Myocyte (in vitro differentiated cells): ENCODE data around the gene CDCP2. TPM values are rescaled to one million over a fixed set of nuclear protein-coding genes. Genes with fewer than 3 reads are reported as not detected.

ENCODE experiments used
- DNase-seq: peaks from one replicate; pipeline ENCODE4 v3.0.0-alpha.2; 2012; ENCODE audit warnings: low read depth
- total RNA-seq: library from RNA; depleted of rRNA; stranded (reverse); fragments of >200 nt; gene quantifications from 2 replicates; pipeline ENCODE4 v1.2.3, GENCODE V29; 2014

Gene CDCP2
- total RNA-seq, 1 donor from 2014 or later = not detected

DNA sequence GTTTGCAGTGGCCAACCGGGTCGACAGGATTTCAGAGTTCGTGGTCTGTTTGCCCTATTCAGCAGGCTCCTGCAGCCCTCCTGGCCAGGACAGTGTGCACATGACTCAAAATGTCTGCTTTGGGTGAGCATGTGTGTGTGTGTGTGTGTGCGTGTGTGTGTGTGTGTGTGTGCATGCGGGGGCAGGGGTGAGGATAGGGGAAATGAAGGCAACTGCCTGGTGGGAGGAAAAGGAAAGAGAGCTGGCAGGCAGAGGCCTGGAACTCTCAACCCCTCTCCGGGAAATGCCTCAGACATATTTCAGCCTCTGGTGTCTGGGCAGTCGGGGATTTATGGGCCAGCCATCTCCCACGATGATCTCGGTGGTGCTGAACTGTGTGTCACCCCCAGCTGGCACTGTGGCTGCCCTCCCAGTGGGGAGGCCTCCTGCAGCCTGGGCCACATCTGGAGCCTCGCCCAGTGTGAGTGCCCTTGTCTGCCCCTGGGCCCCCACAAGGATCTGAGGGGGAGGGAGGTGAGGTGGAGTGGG lies 15.2 kb downstream of the CDCP2 start:
- DNase-seq = peak; percentile 64

DNA sequence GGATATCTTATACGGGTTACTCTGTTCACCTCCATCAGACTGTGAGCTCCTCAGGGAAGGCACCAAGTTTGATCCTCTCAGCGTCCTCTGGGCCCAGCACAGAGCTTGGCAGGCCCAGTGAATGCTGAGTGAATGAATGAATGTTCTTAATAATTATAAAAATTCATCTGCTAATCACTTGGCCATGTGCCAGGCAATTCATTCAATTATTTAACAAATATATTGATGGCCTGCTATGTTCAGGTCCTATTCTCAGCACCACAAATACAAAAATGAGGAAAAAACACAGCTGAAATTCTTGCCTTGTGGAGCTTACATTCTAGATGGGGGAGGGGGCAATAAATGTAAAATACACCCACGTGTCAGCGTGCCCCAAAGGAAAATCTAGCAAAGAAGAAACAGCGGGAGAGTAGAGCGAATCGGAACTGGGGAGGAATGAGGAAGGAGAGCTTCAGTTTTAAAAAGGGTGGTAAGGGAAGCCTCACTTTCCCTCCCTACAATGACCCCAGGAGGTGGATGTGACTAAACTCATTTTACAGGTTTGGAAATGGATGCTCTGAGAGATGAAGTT lies 15.8 kb downstream of the CDCP2 start:
- DNase-seq = no peak

GRCh38 chr1:54136269-54136896 lies 16.4 kb downstream of the CDCP2 start:
- DNase-seq = no peak

GRCh38 chr1:54135436-54136120 lies 17.2 kb downstream of the CDCP2 start:
- peak; percentile 43 for DNase-seq

GRCh38 chr1:54134295-54134694 lies 18.5 kb downstream of the CDCP2 start:
- DNase-seq = no peak

DNA sequence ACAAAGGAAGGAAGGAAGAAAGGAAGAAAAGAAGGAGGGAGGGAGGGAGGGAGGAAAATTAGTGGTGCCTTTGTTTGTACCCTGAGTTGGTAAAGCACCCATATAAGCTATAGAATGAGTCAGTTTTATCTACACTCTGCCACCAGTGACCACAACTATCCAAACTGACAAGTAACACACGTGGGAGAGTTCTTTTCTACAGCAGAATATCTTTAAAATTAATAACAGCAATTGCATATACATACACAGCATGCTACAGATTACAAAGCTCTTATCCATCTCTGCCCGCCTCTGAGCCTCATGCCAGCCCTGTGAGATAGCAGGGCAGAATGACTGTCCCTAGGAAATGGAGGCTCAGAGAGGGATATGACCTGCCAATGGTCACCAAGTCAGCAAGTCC lies 20.3 kb downstream of the CDCP2 start:
- DNase-seq = no peak

- no peak for DNase-seq
Observed at GRCh38 chr1:54131419-54131818, 21.4 kb downstream of the CDCP2 start.

GRCh38 chr1:54129858-54130257 lies 22.9 kb downstream of the CDCP2 start:
- DNase-seq = no peak

DNA sequence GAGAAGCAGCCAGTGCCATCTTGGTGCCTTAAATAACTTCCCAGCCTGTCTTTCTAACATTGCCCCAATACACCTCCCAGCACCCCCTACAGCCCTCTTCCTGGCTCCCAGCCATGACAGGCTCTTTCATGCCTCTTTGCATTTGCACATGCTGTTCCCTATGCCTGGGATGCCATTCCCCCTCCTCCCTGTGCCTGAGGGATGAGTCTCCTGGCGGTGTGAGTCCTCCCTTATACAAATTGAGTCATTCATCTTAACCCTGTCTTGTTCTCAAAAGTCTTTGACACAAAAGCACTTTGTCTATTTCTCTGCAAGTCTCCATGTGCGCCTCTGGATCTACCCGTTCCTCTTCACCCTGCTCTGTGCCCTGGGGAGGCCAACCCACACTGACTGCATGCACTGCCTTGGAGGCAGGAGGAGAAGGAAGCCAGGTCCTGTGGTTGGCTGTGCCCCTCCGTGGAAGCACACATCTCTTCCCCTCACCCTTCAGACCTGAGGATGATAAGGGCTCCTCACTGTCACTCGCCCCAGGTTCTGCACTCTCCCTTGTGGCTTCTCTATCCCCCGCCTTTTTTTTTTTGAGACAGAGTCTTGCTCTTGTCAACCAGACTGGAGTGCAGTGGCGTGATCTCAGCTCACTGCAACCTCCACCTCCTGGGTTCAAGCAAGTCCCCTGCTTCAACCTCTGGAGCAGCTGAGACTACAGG lies 25.1 kb downstream of the CDCP2 start:
- DNase-seq = no peak

- no peak for DNase-seq
Observed at GRCh38 chr1:54126271-54126815, 26.5 kb downstream of the CDCP2 start.

DNA sequence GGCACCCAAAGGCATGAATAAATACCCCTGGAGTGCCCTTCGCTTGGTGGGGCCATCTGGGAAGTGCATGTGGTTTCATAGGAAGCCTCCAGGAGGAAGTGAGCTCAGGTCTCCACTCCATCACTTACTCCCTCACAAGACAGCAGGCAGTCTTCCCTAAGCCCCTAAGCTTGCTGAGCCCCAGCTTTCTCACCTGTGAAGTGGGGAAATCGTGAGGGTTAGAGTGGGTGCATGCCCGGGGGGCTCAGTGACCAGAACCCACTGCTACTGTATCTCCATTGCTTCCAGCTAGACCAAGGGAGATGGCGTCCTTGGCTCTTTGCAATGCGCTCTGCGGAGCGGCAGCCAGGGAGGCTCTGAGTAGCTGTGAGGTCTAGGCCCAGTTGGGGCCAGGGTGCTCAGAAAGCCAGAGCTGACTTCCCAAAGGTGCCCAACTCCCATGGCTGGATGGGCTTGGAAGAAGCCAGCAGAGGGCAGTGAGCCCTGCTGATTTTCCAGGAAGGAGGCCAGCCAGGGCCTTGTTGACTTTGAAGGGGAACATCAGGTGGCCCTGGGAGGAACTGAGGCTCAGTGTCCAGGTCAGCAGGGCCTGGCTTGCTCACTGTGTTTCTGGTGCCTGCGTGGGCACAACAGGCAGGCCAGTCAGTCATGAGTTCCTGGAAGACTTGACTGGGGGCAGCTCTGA lies 27.3 kb downstream of the CDCP2 start:
- peak; percentile 83 for DNase-seq

GRCh38 chr1:54124906-54125305 lies 27.9 kb downstream of the CDCP2 start:
- no peak for DNase-seq

GRCh38 chr1:54124472-54124871 lies 28.3 kb downstream of the CDCP2 start:
- no peak for DNase-seq

DNA sequence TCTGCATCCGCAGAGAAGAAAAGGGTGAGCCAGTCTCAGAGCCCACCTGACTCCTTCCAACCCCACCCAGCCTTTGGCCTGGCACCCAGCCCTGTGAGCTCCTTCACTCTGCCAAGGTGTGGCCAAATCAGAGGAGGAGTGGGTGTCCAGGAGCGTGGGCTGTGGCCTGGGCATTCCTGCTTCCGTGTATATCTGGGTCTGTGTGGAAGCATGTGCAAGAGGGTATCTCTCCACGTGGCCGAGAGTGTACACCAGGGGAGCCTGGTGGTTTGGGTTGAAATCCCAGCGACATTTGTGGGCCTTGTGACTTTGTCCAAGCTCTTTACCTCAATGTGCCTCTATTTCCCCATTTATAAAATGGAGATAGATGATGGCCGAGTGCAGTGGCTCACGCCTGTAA lies 29.8 kb downstream of the CDCP2 start:
- no peak for DNase-seq

DNA sequence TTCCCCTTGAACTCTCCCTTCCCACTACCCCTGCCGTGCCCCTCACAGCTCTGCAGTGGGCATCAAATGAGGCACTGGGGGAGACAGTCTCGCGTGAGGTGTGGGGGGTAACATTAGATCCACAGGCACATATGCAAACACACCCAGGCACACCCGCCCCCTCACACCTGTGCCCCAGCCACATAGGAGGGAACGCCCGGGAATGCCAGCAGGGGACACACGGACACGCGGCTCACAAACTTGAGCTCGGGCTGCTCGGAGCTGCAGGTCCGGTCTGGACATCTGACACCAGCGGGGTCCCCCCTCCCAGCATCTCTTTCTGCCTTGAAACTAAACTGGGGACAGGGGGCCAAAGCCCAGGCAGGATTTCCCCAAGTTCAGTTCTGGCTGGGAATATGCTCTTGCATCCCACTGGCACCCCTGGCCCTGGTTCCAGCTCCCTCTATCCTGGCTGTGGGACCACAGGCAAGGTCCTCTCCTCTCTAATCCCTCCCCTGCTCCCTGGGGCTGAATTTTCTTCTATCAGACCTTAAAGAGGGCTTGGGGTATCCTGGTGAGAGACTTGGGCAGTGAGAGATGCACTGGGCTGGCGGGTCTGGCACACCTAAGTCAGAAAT lies 30.6 kb downstream of the CDCP2 start:
- no peak for DNase-seq

- peak; percentile 77 for DNase-seq
Observed at GRCh38 chr1:54121482-54122134, 31.2 kb downstream of the CDCP2 start.

DNA sequence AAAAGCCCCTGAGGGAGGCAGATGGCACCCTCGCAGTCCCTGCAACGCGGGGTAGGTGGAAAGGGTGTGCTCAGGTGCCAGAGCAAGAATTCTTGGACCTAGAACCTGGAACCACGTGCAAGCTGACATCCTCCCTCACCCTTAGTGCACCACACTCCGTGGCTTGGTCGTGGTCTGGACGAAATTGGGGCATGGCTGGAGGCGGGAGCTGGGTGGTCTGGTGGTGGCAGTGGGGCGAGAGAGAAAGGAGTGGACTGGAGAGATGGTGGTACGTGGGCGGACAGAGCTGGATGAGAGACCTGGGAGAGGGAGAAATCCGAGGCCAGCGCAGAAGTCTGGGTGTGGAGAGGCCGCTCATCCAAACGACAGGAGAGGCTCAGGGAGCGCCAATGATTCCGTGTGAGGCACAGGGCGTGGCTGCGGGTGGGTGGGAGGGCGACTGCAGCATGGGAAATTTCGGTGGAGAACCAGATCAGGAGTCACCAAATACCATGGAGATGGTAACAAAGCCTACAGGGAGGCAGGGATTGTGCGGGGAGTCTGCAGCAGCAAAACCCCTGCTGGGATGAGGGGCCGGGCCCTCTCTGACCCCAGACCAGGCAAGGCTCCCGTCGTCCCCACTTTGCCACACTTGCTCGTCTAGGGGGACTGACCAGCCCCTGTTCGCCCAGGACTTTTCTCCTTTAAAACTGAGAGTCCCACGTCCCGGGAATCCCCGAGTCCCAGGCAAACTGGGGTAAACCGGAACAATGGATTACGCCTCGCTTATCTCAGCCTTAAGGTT lies 31.9 kb downstream of the CDCP2 start:
- DNase-seq = no peak

DNA sequence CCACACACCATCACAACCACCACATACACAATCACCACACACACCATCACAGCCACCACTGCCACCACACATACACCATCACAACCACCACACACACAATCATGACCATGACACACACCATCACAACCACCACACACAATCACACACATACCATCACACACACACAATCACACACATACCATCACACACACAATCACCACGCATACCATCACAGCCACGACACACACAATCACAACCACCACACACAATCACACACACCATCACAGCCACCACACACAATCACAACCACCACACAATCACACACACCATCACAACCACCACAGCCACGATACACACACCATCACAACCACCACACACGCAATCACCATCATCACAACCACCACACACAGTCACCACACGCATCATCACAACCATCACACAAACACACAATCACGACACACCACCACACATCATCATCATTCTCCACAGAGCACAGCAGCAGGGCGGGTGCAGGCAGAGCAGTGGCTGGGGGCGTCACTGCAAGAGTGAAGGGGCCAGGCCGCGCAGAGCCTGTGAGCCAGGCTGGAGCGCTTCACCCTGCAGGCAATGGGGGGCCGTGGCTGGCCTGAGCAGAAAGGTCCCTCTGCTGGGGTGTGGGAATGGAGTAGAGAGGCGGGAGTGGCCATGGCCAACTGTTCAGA lies 32.6 kb downstream of the CDCP2 start:
- no peak for DNase-seq

DNA sequence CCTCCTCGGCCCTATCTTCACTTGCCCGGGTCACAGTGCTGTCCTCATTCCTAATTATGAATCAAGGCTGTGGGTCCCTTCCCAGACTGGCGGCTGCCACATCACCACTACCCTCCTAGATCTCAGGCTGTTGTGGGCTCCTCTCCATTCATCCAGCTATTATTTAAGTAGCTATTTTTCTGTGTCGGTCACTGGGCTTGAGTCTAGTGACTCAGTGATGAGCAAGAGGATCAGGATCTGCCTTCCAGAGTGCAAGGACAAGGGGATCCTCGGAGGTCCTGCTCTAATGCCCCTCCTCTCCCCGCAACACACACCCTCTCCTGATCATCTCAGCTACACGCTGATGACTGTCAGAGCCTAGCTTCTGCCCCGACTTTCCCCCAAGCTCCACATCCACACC lies 34.1 kb downstream of the CDCP2 start:
- DNase-seq = peak; percentile 84
